CD4-positive, alpha-beta T cell treated with Interleukin-4 for 1 hour (primary cell): ENCODE measurements around the gene BBS10.
"Not testable (repeated sequence)": the region's sequence is repeated elsewhere in the genome, so short reads cannot be mapped to it uniquely, and the experiment has no call there.

Experiments
- DNase-seq, 2 donors: peaks; one replicate each; pipeline ENCODE4 v3.0.0-alpha.2; 2020 to 2022

Gene BBS10

GRCh38 chr12:76329159-76329558 is 19.1 kb downstream of the BBS10 start:
- no peak for DNase-seq

DNA sequence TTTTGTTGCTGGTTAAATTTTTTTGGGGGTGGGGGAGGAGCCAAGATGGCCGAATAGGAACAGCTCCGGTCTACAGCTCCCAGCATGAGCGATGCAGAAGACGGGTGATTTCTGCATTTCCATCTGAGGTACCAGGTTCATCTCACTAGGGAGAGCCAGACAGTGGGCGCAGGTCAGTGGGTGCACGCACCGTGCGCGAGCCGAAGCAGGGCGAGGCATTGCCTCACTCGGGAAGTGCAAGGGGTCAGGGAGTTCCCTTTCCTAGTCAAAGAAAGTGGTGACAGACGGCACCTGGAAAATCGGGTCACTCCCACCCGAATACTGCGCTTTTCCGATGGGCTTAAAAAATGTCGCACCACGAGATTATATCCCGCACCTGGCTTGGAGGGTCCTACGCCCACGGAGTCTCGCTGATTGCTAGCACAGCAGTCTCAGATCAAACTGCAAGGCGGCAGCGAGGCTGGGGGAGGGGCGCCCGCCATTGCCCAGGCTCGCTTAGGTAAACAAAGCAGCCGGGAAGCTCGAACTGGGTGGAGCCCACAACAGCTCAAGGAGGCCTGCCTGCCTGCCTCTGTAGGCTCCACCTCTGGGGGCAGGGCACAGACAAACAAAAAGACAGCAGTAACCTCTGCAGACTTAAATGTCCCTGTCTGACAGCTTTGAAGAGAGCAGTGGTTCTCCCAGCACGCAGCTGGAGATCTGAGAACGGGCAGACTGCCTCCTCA is 28.5 kb downstream of the BBS10 start:
- not testable (repeated sequence) for DNase-seq

- no peak for DNase-seq
These were observed 29.2 kb downstream of the BBS10 start for GRCh38 chr12:76318773-76319594.

DNA sequence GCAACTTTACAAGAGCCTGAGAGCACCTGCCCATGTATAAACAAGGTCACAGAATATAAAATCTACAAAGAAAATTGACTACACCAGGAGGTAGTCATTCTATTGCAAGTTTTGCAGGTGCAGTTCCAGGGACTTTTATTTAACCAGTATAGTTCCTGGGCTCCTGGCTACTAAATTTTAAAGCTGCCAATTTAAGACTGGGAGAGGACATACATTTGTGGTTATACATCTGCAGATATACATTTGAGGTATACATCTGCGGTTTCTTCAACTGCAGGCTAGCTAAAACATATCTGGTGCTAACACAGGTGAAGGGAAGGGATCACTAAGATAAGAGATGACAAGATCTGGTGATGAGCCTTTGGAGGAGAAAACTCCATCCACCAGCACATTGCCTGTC is 30.2 kb downstream of the BBS10 start:
- no peak for DNase-seq

GRCh38 chr12:76316468-76316867 is 31.7 kb downstream of the BBS10 start:
- no peak for DNase-seq

- no peak for DNase-seq
These were observed 34.9 kb downstream of the BBS10 start for GRCh38 chr12:76313299-76313698.

DNA sequence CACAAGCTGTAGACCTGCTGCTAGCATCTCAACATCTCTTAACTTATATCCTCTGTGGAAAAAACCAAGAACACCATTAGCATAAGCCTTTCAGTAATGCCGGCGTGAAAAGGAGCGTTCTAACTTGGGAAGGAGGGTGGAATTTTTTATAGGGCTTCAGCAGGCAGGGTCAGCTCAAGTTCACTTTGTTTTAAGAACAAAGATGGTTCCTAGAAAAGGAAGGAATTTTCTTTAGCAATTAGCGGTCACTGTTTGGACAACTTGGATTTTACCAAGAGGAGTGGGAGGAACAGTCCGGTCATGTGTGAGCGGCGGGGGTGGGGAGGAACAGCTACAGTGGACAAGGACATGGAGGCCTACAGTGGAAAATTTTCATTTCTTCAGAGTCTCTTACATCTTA is 35.9 kb downstream of the BBS10 start:
- DNase-seq: no peak

GRCh38 chr12:76311796-76312195 is 36.4 kb downstream of the BBS10 start:
- no peak for DNase-seq

GRCh38 chr12:76310110-76310509 is 38.1 kb downstream of the BBS10 start:
- DNase-seq: no peak

DNA sequence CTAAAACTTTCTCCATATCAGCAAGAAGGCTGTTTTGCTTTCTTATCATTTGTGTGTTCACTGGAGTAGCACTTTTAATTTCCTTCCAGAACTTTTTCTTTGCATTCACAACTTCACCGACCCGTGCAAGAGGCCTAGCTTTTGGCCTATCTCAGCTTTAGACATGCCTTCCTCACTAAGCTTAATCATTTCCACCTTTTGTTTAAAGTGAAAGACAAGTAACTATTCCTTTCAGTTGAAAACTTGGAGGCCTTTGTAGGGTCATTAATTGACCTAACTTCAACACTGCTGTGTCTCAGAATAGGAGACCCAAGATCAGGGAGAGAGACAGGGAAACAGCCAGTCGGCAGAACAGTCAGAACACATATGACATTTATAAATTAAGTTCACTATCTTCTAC is 39.3 kb downstream of the BBS10 start:
- DNase-seq: no peak

- DNase-seq: no peak
These were observed 41.1 kb downstream of the BBS10 start for GRCh38 chr12:76307083-76307482.

DNA sequence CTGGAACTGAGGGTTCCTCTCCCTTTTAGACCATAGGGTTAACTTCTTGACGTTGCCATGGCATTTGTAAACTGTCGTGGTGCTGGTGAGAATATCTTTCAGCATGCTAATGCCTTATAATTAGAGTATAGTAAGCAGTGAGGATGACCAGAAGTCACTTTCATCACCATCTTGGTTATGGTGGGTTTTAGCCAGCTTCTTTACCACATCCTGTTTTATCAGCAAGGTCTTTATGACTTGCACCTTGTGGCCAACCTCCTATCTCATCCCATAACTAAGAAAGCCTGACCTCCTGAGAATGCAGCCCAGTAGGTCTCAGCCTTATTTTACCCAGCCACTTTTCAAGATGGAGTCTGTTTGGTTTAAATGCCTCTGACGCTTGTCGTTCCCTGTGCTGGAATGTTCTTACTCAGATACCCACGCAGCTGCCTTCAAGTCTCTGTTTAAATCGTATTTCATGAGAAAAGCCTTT is 44.2 kb downstream of the BBS10 start:
- no peak for DNase-seq

GRCh38 chr12:76303365-76303764 is 44.9 kb downstream of the BBS10 start:
- DNase-seq: no peak

- no peak for DNase-seq
These were observed 47.9 kb downstream of the BBS10 start for GRCh38 chr12:76300297-76300665.

DNA sequence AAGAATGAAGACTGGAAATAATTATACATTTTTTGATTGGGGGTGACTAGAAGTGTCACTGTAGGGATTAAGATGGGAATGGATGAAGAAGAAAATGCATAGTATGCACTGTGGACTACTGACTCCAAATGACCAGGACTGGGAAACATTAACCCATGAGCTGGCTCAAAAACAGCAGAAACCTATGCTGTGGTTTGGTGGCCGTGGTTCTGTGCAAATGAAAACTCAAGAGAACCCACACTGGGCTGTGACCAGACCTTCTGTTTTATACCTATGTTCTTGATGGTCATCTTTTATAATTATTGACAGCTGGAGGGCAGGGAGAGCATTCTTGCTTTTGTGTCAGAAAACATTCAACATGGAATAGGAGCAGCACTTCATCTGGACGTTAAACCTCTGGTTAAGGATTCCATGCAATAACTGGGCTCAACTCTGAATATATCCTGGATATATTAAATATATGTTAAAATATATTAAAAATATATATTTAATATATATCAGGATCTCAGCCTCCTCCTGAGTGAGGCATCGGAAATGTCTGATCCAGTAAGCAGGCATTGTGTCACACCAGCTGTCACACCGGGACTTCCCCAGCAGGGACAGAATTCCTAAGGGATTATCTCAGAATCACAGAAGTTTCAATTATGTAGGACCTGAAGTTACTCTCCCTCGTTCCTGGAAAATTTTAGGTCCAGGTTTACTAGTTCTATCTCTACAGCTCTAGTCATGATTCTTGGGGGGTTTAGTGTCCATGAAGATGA is 48.5 kb downstream of the BBS10 start:
- no peak for DNase-seq
